Stimulated activated naive CD8-positive, alpha-beta T cell treated with anti-CD3 and anti-CD28 coated beads, Interleukin-15, Interleukin-2, amounts not matched to agents 100 ng/mL and 50 ng/mL, for 24 hours (primary cell): ENCODE results near the gene SLC35E1.
A peak's percentile ranks its signal among the peaks of the same experiment; 100 is the strongest.
"Not testable (repeated sequence)": the region's sequence is repeated elsewhere in the genome, so short reads cannot be mapped to it uniquely, and the experiment has no call there.

ENCODE experiments used
- H3K27ac Mint-ChIP-seq: one replicate; pipeline ENCODE4 v1.8.0; 2021; ENCODE audit warnings: mild to moderate bottlenecking, mixed read lengths
- H3K27me3 Mint-ChIP-seq: one replicate; pipeline ENCODE4 v1.8.0; 2021; ENCODE audit warnings: mixed read lengths
- H3K36me3 Mint-ChIP-seq: one replicate; pipeline ENCODE4 v1.8.0; 2021; ENCODE audit warnings: low read depth, mixed read lengths
- H3K4me1 Mint-ChIP-seq: one replicate; pipeline ENCODE4 v1.8.0; 2021; ENCODE audit warnings: low read depth, mixed read lengths
- H3K4me3 Mint-ChIP-seq: one replicate; pipeline ENCODE4 v1.8.0; 2021; ENCODE audit warnings: mild to moderate bottlenecking, mixed read lengths
- H3K9me3 Mint-ChIP-seq: one replicate; pipeline ENCODE4 v1.8.0; 2021; ENCODE audit warnings: mixed read lengths

Gene SLC35E1

GRCh38 chr19:16559780-16560276, 12.4 kb downstream of the SLC35E1 start:
- Mint-ChIP-seq H3K27me3 (no peaks in the 10 kb centered on the region), H3K36me3 (peaks cover 64% of the 10 kb centered on the region), H3K27ac (no peak overlapping the region), H3K9me3 (no peaks in the 10 kb centered on the region), H3K4me1 (peaks cover under 1% of the 10 kb centered on the region), H3K4me3 (no peak overlapping the region)

- Mint-ChIP-seq H3K27ac (no peak overlapping the region), H3K4me3 (no peak overlapping the region), H3K4me1 (peaks cover 4% of the 10 kb centered on the region), H3K9me3 (no peaks in the 10 kb centered on the region), H3K36me3 (peaks cover 42% of the 10 kb centered on the region), H3K27me3 (no peaks in the 10 kb centered on the region)
These were observed 17.4 kb downstream of the SLC35E1 start for GRCh38 chr19:16554776-16555175.

DNA sequence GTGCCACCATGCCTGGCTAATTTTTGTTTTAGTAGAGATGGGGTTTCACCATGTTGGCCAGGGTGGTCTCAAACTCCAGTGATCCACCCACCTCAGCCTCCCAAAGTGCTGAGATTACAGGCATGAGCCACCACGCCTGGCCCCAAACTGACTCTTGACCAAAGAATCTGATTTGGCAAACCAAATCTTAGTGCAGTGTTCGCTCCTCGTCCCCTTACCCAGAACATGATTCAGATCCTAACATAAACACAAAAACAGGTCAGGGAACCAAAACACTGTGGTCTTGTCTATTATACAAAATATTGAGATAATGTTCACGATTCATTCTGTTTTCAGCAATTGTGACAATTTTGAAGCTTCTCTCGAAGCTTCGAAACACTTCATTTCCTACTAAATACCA, 20.3 kb downstream of the SLC35E1 start:
- H3K4me1 Mint-ChIP-seq, H3K27ac Mint-ChIP-seq, H3K4me3 Mint-ChIP-seq, H3K27me3 Mint-ChIP-seq, H3K9me3 Mint-ChIP-seq: not testable (repeated sequence)
- peaks cover 37% of the 10 kb centered on the region for H3K36me3 Mint-ChIP-seq

DNA sequence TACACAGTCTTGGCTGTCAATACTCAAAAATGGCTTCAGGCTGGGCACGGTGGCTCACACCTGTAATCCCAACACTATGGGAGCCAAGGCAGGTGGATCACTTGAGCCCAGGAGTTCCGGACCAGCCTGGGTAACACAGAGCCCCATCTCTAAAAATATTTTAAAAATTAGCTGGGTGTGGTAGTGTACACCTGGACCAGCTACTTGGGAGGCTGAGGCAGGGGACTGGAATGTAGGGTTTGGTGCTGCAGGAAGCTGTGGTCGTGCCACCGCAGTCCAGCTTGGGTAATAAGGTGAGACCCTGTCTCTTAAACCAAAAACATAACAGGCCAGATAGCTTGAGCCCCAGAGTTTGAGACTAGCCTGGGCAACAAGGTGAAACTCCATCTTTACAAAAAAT, 23.3 kb downstream of the SLC35E1 start:
- H3K9me3 Mint-ChIP-seq: no peaks in the 10 kb centered on the region
- no peak overlapping the region for H3K4me3 Mint-ChIP-seq
- no peak overlapping the region for H3K27ac Mint-ChIP-seq
- H3K36me3 Mint-ChIP-seq: peaks cover 26% of the 10 kb centered on the region
- peaks cover 13% of the 10 kb centered on the region for H3K4me1 Mint-ChIP-seq
- H3K27me3 Mint-ChIP-seq: no peaks in the 10 kb centered on the region

DNA sequence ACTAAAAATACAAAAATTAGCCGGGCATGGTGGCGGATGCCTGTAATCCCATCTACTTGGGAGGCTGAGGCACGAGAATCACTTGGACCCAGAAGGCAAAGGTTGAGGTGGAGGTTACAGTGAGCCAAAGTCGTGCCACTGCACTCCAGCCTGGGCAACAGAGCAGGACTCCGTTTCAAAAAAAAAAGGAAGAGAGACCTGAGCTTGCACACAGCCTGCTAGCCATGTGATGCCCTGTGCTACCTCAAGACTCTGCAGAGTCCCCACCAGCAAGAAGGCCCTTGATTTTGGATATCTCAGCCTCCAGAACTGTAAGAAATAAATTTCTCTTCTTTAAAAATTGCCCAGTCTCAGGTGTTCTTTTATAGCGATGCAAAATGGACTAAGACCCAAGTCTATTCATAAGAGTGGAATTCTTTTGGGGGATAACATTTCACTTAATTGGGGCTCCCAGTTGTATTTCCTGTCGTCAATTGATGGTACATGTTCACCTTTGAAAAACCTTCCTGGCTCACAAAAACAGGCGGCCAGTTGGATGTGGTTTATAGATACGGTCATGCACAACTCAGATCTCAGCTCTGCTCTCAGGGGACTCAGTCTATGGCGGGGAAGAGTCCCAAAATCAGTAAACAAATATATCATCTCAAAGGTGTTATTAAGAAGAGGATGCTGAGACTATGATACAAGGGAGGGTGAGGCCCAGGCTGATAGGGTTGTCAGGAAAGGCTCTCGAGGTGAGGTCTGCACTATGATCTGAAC, 27.6 kb downstream of the SLC35E1 start:
- H3K27me3 Mint-ChIP-seq: no peaks in the 10 kb centered on the region
- no peaks in the 10 kb centered on the region for H3K9me3 Mint-ChIP-seq
- peaks cover 38% of the 10 kb centered on the region for H3K4me1 Mint-ChIP-seq
- H3K27ac Mint-ChIP-seq: peak overlapping the region; percentile 49
- H3K4me3 Mint-ChIP-seq: peak overlapping the region; percentile 62
- H3K36me3 Mint-ChIP-seq: peaks cover 28% of the 10 kb centered on the region

DNA sequence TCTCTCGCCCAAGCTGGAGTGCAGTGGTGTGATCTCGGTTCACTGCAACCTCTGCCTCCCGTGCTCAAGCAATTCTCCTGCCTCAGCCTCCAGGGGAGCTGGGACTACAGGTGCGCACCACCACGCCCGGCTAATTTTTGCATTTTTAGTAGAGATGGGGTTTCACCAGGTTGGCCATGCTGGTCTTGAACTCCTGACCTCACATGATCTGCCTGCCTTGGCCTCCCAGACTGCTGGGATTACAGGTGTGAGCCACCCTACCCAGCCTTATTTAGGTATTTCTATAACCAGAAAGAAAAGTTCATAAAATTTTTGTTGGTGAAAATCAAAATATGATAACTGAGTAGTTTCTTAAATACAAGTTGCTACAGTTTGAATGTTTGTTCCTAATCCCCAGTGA, 28.5 kb downstream of the SLC35E1 start:
- H3K4me1 Mint-ChIP-seq: peaks cover 45% of the 10 kb centered on the region
- H3K27me3 Mint-ChIP-seq, H3K9me3 Mint-ChIP-seq: not testable (repeated sequence)
- H3K4me3 Mint-ChIP-seq: peak overlapping the region; percentile 97
- peak overlapping the region; percentile 94 for H3K27ac Mint-ChIP-seq
- peaks cover 36% of the 10 kb centered on the region for H3K36me3 Mint-ChIP-seq

DNA sequence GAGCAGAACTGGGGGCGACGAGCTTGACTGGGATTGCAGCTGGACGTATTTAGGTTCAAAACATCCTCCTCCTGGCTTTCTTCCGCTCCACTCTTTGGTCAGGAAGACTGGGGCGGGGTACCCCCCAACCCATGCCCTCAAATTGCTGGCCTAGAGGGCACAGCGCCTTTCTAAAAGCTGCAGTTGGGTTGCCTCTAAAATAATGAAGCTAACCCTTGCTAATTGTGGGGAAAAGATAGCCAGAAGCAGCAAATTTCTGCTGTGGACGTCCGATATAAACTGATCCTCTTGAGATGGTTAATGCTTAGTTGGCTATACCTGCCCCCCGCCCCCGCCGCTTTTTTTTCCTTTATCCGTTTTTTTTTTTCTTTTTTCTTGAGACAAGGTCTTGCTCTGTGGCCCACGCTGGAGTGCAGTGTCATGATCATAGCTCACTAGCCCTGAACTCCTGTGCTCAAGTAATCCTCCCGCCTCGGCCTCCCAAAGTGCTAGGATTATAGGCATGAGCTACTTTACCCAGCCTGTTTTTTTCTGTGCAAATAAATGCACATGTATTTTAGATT, 29.2 kb downstream of the SLC35E1 start:
- Mint-ChIP-seq H3K27ac (peak overlapping the region; percentile 94), H3K4me1 (peaks cover 51% of the 10 kb centered on the region), H3K36me3 (peaks cover 42% of the 10 kb centered on the region), H3K4me3 (peak overlapping the region; percentile 97), H3K27me3 (no peaks in the 10 kb centered on the region), H3K9me3 (no peaks in the 10 kb centered on the region)

DNA sequence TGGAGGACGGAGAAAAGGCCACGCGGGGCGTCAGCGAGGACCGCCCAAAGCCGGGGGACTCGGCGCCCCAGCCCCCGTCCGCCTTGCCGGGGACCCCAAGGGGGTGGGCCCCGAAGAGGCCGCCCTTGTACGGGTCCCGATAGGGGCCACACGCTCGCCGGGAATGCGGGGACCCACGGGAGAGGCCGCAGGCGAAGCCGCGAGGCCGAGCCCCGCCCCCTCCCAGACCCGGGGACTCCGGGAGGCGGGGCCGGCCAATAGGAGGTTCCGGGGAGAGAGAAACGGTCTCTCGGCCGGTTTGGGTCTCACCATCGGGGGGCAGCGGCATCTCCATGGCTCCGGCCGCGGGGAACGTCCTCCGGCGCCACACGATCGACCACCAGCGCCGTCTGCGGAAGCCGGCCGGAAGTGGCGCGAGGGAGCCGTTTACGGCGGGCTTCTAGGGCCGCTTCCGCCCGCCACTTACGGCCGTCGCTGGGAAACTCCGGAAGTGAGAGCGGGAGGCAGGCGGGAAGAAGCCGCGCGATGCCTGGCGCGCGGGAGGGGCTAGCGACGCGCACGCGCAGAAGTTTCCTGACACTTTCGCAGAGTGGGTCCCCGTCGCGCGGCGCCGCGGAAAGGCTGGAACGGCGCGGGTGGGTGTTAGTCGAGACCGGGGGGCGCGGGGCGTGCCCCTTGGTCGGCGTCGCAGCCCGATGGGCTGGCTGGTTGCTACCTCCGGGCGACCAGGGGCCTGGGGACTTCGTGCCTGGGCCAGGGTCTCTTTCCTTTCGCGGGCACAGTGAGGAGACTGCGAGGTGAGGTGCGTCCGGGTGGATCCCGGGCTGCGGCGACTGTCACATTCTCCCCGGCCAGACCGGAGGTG, 29.9 kb downstream of the SLC35E1 start, which contains the start of gene CHERP:
TSS of gene CHERP (minus strand) at position 393 of the 865 bp plus-strand sequence. CDS start at position 334, 59 bp downstream.
- peak within 1 kb of the TSS; percentile 97 for H3K4me3 Mint-ChIP-seq
- no peaks in the 10 kb centered on the region for H3K27me3 Mint-ChIP-seq

GRCh38 chr19:16541526-16542044, 30.6 kb downstream of the SLC35E1 start:
- Mint-ChIP-seq H3K36me3 (peaks cover 50% of the 10 kb centered on the region), H3K4me3 (peak overlapping the region; percentile 97), H3K4me1 (peaks cover 60% of the 10 kb centered on the region), H3K9me3 (no peaks in the 10 kb centered on the region), H3K27me3 (no peaks in the 10 kb centered on the region), H3K27ac (peak overlapping the region; percentile 90)

More for the DNA sequence above, 29.9 kb downstream of the SLC35E1 start, which contains the start of gene CHERP:
- H3K4me1 Mint-ChIP-seq: peaks cover 59% of the 10 kb centered on the region
- H3K36me3 Mint-ChIP-seq: peaks cover 44% of the 10 kb centered on the region
- H3K27ac Mint-ChIP-seq: peak within 1 kb of the TSS; percentile 94
- H3K9me3 Mint-ChIP-seq: no peaks in the 10 kb centered on the region

DNA sequence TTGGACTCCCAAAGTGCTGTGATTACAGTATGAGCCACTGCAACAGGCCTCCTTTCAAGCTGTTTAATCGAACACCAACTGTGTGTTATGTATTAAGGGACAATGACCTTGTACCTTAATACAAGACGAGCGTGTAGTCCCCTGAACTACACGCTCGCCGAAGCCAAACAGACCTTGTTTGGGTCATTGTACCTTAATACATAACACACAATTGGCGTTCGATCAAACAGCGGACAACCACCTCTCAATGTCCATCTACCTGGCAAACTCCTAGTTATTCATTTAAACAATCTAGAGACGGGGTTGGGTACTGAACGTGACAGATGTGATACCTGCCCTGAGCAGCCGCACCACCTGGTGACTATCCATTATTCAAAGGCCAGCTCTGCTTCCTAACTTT, 31.3 kb downstream of the SLC35E1 start:
- H3K9me3 Mint-ChIP-seq: no peaks in the 10 kb centered on the region
- H3K4me3 Mint-ChIP-seq: peak overlapping the region; percentile 97
- H3K4me1 Mint-ChIP-seq: peaks cover 60% of the 10 kb centered on the region
- peaks cover 55% of the 10 kb centered on the region for H3K36me3 Mint-ChIP-seq
- no peaks in the 10 kb centered on the region for H3K27me3 Mint-ChIP-seq
- peak overlapping the region; percentile 90 for H3K27ac Mint-ChIP-seq

DNA sequence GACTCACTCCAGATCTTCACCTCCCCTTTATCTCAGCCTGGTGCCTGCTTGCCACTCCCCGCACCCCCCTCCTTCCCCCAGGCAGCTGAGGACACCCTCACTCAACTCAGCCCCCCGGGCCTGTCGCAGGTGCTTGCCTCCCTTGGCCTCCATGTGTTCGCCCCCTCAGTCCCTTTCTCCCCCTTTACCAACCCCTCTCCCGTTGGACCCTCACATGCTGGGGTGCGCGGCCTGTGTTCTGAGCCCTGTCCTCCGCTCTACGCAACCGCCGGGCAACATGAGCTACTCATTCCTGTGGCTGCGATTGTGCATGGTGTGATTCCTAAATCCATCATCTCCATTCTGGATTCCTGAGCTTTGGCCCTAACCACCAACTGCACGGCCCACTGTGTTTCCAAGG, 35.1 kb downstream of the SLC35E1 start:
- H3K4me3 Mint-ChIP-seq: no peak overlapping the region
- no peaks in the 10 kb centered on the region for H3K27me3 Mint-ChIP-seq
- H3K9me3 Mint-ChIP-seq: no peaks in the 10 kb centered on the region
- H3K36me3 Mint-ChIP-seq: peaks cover 63% of the 10 kb centered on the region
- H3K27ac Mint-ChIP-seq: peak overlapping the region; percentile 37
- H3K4me1 Mint-ChIP-seq: peaks cover 43% of the 10 kb centered on the region

GRCh38 chr19:16536130-16536529, 36.1 kb downstream of the SLC35E1 start:
- peaks cover 37% of the 10 kb centered on the region for H3K4me1 Mint-ChIP-seq
- H3K27ac Mint-ChIP-seq: no peak overlapping the region
- H3K27me3 Mint-ChIP-seq: no peaks in the 10 kb centered on the region
- no peak overlapping the region for H3K4me3 Mint-ChIP-seq
- no peaks in the 10 kb centered on the region for H3K9me3 Mint-ChIP-seq
- peaks cover 67% of the 10 kb centered on the region for H3K36me3 Mint-ChIP-seq

- H3K4me1 Mint-ChIP-seq: peaks cover 29% of the 10 kb centered on the region
- H3K27me3 Mint-ChIP-seq: no peaks in the 10 kb centered on the region
- H3K4me3 Mint-ChIP-seq: no peak overlapping the region
- H3K36me3 Mint-ChIP-seq: peaks cover 64% of the 10 kb centered on the region
- H3K9me3 Mint-ChIP-seq: no peaks in the 10 kb centered on the region
- no peak overlapping the region for H3K27ac Mint-ChIP-seq
These were observed 36.8 kb downstream of the SLC35E1 start for GRCh38 chr19:16535381-16535780.

GRCh38 chr19:16532440-16533234, 39.6 kb downstream of the SLC35E1 start:
- Mint-ChIP-seq H3K4me1 (peaks cover 5% of the 10 kb centered on the region), H3K27ac (no peak overlapping the region)

More at GRCh38 chr19:16532440-16533234, 39.6 kb downstream of the SLC35E1 start:
- no peaks in the 10 kb centered on the region for H3K27me3 Mint-ChIP-seq
- H3K9me3 Mint-ChIP-seq: no peaks in the 10 kb centered on the region
- H3K4me3 Mint-ChIP-seq: no peak overlapping the region
- peaks cover 64% of the 10 kb centered on the region for H3K36me3 Mint-ChIP-seq
